ENCODE data around the gene FUT3.

GRCh38 chr19:5825178-5825577, 26.1 kb downstream of the FUT3 start:
- no peak for TF ChIP-seq CTCF (IDR thresholded peaks at IDR 0.05; ENCODE audit: low read depth, low read length, missing input control)
- no peak for TF ChIP-seq JUND (IDR thresholded peaks at IDR 0.05)
- no peak for TF ChIP-seq MAX (IDR thresholded peaks at IDR 0.05)
- TF ChIP-seq GABPA (IDR thresholded peaks at IDR 0.05 in 1 of 2, conservative IDR thresholded peaks at IDR 0.05 in 1 of 2) = no peak
- no peak for TF ChIP-seq NR2F2 (IDR thresholded peaks at IDR 0.05)
- no peak for TF ChIP-seq HNF4G (IDR thresholded peaks at IDR 0.05)
- no peak for TF ChIP-seq YY1 (IDR thresholded peaks at IDR 0.05)
- TF ChIP-seq SP1 (IDR thresholded peaks at IDR 0.05) = no peak
- TF ChIP-seq REST (IDR thresholded peaks at IDR 0.05) = no peak
- no peak for TF ChIP-seq RAD21 (IDR thresholded peaks at IDR 0.05)
- no peak for TF ChIP-seq ZBTB33 (IDR thresholded peaks at IDR 0.05)
- TF ChIP-seq TAF1 (conservative IDR thresholded peaks at IDR 0.05) = no peak
